ENCODE measurements around the gene UBAP2. TPM values are rescaled to one million over a fixed set of nuclear protein-coding genes. Genes with fewer than 3 reads are reported as not detected.
"Not testable (repeated sequence)": the region's sequence is repeated elsewhere in the genome, so short reads cannot be mapped to it uniquely, and the experiment has no call there.

UBAP2 gene
- total RNA-seq, 1 experiment from 2014 or later = 15.2 TPM

DNA sequence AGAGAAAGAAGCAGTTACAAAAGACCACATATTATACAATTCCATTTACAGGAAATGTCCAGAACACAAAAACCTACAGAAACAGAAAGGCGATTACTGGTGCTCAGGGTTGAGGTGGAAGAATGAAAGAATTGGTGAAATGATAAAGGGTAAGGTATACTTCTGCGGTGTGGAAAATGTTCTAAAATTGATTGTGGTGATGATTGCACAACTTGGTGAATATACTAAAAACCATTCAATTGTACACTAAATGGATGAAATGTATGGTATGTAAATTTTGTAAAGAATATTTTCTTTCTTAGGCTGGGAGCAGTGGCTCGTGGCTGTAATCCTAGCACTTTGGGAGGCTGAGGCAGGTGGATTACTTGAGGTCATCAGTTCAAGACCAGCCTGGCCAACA, 72.3 kb downstream of the UBAP2 start:
- DNase-seq (ENCODE audit: low read depth) = no peak

DNA sequence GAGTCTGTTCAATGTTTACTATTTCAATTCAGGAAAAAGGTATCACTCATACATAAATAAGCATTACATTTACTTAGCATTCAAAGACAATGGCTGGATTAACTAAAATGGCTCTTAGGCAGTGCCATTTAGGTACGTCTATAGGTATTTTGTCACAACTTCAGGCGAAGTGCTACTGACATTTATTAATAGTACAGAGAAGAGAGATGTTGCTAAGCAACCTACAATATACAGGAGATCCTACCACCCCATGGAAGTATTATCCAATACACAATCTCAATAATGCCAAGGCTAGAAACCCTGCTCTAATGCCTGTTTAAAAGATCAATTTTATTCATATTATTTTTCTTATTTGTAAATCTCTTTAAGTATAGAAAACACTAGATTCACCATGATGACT, 76.0 kb downstream of the UBAP2 start:
- no peak for DNase-seq (ENCODE audit: low read depth)

DNA sequence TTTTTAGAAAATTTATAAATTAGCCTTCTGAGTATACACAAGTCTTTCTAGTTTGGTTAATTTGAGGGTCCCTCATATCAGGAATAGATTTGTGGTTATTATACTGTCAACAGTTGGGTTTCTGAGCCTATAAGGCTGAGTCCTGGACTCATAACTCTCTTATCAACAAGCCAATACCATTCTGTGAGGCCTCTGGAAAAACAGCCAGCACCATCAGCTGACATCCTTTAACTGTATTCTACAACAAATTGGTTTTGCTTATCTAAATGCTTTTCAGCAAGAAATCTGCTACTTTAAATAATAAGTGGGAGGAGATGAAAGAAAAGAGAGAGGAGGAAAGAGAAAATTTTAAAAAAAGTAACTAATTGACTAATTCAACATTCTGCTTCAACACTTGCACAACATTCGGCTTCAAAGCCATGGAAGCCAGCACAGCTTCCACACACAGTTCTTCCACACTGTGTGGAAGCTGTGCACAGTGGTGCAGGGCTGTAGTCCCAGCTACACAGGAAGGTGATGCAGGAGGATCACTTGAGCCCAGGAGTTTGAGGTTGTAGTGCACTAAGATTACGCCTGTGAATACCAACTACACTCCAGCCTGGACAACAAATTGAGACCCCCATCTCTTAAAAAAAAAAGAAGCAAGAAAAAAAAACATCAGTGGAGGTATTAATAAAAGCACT, 84.5 kb downstream of the UBAP2 start:
- DNase-seq (ENCODE audit: low read depth) = no peak

DNA sequence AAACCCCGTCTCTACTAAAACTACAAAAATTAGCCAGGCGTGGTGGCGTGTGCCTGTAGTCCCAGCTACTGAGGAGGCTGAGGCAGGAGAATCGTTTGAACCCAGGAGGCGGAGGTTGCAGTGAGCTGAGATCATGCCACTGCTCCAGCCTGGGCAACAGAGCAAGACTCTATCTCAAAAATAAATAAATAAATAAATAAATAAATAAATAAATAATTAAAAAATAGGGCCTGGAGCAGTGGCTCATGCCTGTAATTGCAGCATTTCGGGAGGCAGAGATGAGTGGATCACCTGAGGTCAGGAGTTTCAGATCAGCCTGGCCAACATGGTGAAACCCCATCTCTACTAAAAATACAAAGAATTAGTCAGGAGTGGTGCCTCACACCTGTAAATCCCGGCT, 86.2 kb downstream of the UBAP2 start:
- DNase-seq (ENCODE audit: low read depth) = not testable (repeated sequence)

DNA sequence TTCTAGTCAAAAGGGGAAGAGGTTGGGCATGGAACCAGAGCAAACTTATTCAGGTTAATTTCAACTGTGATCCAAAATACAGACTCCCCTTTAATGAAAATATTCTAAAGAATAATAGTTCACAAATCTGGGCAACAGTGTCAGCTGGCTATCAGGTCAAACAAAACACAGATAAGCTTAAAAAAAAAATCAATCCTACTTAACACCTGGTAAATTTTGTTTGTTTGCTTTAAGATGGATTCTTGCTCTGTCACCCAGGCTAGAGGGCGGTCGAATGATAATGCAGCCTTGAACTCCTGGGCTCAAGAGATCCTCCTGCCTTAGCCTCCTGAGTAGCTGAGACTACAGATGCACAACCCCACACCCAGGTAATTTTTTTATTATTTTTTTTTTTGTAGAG, 89.0 kb downstream of the UBAP2 start:
- DNase-seq (ENCODE audit: low read depth) = no peak

DNA sequence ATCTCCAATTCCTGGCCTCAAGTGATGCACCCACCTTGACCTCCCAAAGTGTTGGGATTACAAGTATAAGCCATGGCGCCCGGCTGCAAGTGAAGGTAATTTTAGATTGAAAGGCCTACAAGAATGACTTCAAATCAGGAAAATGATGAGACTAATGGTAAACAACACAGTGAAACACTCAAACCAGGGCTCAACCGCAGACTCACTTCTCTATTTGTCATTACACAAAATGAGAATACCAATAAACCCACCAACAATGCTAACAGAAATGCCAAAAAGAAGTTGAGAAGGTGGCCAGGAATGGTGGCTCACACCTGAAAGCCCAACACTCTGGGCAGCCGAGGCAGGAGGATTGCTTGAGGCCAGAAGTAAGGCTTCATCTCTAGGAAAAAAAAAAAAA, 92.1 kb downstream of the UBAP2 start:
- DNase-seq (ENCODE audit: low read depth) = no peak

DNA sequence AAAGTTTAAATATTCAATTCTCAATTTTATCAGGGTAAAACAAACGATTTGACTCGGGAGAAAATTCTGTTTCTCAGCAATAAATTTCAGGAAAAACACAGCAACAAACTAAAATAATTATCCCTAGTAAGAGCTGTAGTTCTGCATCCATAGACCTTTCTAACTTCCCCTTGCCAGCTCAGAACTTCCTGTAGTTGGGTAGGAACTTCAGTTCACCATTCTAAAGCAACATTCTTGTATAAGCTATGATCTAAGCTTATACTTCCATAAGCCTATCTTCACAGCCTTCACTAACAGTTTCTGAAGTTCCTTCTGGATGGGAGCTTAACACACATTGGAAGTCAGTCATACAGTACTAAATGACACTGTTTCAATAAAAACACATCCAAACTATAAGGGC, 96.6 kb downstream of the UBAP2 start:
- DNase-seq (ENCODE audit: low read depth) = no peak

DNA sequence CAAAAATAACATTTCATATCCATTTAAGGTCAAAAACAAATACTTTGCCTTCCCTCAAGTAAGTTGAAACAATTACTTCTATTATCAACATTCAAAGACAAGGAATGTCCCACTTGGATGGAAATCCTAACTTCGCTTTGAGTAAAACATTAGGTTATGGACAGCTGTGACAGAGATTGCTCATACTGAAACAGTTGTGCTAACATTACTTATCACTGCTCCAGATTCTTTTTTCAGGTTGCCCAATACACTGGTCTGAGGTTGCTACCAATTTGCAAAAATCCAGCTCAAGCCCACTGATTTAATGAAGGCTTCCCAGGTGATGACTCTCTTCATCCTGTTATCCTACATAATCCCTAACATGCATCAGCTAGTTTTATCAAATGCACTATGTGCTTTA, 98.3 kb downstream of the UBAP2 start:
- DNase-seq (ENCODE audit: low read depth) = no peak

DNA sequence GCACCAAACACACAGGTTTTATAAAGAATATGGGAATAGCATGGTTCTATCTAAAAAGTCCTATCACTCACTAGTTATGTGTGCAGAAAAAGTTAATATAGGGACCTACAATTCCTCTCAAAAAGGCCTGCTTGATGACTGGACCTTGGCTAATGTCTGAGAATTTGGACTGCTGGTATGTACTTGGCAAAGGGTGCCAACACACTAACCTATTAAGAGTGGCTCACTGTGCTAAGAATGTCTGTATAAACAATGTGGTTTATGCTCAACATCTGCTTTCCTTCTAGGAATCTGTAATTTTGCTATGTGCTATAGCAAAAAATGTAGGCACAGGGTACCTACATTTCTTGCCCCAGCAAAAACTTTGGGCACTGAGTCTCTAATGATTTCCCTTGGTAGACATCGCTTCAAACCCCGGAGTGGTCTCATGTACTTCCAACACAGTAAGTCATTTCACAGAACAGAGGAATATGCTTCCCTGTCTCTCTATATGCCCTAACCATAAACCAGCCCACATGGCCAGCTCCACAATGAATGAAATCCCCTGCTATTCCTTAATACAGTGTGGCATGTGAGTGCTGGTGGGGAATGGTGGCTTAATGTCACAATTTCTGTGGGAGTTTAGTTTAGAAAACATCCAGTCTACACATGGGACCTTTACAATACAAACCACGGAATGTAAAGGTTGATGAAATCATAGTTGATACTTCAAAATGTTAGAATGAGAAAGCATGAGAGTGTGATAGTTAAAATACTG, 101.7 kb downstream of the UBAP2 start:
- peak; percentile 96 for DNase-seq (ENCODE audit: low read depth)

DNA sequence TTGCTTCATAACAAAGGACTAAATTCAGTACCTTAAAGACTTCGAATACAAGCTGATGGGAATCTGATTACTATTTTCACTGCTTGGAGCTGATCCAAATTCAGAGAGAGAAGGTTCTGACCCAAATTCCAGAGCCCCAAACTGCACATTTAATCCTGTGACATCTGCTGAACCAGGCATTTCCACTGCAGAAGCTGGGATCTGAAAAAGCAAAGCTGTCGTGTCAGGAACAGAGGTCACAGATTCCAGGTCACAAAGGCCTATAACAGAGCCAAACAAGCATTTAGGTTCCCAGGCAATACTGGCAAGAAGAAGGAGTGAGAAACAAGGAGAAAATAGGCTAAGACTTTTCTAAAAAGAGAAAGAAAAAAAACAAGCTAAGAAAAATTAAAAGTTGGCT, 105.3 kb downstream of the UBAP2 start:
- DNase-seq (ENCODE audit: low read depth) = no peak

DNA sequence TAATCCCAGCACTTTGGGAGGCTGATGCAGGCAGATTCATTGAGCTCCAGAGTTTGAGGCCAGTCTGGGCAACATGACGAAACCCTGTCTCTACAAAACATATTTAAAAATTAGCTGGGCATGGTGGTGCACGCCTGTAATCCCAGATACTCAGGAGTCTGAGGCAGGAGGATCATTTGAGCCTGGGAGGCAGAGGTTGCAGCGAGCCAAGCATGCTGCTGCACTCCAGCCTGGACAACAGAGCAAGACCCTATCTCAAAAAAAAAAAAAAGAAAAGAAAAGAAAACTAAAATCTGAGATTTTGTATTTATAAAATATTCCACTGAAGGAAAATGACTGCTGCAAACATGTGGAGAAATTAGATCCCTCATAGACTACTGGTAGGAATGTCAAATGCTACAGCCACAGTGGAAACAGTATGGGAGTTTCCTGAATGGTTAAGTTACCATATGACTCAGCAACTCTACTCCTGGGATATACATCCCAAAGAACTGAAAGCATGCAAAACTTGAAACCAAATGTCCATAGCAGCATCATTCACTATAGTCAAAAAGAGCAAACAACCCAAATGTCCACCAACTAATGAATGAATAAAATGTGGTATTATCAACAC, 106.1 kb downstream of the UBAP2 start:
- DNase-seq (ENCODE audit: low read depth) = peak; percentile 66

DNA sequence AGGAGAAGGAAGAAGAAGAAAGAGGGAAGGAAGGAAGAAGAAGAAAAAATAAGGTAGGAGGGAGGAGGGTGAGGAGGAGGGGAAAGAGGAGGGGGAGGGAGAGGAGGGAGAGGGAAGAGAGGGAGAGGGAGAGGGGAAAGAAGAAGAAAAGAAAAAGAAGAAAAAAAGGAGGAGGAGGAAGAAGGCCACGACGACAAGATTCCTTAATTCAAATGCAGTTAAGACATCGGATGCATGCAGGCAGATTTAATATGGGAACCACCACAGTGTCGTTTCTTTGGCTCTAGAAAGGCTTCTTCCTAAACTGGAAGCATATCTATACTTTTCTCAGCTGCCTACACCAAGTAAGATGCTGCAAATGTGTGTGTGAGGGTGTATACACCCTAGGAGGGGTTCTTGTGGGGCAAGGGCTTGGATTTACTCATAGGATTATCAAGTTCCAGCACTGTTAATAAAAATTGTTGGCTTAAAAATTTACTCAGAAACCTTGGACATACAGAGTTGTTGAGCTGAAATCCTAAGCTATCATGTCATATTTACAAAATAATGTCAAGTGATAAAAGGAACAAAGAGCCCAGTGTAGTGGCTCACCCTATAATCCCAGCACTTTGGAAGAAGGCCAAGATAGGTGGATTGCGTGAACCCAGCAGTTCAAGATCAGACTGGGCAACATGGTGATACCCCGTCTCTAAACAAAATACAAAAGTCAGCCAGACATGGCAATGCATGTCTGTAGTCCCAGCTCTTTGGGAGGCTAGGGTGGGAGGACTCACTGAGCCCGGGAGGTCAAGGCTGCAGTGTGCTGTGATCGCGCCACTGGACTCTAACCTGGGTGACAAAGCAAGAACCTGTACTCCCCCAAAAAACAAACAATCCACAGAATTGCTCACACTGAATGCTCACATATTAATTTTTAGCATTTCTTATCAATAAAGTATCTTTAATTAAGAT, 108.5 kb downstream of the UBAP2 start:
- DNase-seq (ENCODE audit: low read depth) = no peak

DNA sequence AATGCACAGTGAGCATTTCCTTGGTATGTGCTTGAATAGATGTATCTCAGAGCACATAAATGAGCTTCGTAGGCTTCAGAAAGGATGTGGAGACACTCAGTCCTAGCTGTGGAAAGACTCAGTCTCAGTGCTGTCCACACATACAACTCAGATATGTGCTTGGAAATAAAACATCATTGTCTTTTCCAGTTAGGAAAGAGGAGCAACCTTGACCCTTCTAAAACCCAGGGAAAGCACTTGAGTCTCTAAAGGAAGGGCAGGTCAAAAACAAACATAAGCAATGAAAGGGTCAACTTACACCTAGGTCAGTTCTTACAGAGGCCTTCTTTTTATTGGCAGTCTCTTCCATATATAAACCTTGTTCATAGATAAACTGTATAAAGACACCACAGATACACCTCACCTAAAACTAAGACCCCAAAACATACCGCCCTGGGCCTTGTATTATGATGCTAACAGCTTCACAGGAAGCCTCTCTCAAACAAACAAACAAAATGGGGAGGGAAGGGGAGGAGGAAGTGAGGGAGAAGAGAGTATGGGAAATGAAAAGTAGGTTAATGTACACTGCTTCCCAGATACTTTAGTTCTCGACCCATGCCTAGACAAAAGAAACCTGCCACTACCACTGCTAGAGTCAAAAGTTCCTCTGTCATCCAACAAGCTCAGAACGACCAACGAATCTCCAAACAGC, 114.4 kb downstream of the UBAP2 start:
- DNase-seq (ENCODE audit: low read depth) = no peak

DNA sequence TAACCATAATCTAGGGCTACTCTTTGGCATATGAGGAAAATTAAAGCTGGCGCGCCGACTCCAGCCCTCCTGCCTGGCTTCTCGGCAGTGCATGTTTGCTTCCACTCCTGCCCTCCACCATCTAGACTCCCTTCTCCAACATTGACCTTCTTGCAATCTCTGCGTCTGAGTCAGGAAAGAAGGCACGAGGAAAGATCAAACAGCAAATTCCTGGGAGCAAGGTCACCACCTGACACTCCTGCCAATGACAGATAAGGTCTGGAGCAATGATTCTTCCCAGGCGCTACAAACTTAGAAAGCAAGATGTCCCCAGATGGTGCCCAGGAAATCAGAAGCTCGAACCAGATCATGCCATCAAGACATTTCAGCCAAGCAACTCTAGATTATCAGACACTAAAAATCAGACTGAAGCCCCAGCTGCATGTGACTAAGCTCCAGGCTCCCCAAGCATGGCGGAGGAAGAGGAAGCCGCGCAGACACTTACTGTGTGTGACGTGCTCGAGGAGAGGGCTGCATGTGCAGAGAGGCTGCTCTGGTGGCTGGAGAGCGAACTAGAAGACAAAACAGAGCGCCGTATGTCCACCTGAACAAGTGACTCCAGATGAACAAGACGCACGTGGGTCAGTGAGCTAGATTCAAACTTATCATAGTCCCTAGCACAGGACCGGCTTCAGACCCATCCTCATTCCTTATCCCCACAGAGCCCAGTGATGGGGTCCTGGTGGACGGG, 116.4 kb downstream of the UBAP2 start:
- no peak for DNase-seq (ENCODE audit: low read depth)

DNA sequence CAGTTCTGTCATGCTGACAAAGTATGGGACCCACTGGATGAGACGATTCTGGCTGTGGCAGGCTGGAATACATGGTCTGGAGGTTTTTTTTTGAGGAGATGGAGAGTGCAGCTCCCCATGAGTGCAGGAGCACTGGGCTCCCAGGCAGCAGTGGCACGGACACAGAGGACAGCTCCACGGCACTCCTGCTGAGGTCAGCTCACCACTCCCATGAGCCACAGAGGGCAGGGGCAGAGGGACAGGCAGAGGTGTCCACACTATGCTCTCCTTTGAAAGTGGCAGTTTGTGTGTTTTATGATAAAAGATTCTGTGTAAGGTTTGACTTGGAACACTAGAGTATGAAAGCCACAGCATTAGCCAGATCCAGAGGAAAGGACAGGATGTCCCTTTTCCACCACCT, 117.4 kb downstream of the UBAP2 start:
- no peak for DNase-seq (ENCODE audit: low read depth)

DNA sequence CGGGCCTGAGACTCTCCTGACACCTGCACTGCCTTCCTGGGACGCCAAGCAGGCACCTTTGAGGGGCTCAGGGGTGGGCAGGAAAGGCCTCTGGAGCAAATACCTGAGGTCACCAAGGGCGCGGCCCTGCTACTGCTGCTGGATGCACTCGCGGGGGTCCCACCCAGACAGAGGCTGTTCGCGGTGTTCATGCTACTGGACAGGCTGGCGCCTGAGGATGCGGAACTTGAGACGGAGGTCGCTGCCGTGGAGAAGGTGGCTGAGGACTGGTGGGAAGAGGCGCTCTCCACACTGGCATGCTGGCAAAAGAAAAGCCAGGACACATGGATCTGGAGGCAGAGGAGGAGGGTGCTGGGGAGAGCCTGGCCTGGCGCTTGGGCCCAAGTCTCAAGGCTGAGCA, 121.0 kb downstream of the UBAP2 start:
- no peak for DNase-seq (ENCODE audit: low read depth)

DNA sequence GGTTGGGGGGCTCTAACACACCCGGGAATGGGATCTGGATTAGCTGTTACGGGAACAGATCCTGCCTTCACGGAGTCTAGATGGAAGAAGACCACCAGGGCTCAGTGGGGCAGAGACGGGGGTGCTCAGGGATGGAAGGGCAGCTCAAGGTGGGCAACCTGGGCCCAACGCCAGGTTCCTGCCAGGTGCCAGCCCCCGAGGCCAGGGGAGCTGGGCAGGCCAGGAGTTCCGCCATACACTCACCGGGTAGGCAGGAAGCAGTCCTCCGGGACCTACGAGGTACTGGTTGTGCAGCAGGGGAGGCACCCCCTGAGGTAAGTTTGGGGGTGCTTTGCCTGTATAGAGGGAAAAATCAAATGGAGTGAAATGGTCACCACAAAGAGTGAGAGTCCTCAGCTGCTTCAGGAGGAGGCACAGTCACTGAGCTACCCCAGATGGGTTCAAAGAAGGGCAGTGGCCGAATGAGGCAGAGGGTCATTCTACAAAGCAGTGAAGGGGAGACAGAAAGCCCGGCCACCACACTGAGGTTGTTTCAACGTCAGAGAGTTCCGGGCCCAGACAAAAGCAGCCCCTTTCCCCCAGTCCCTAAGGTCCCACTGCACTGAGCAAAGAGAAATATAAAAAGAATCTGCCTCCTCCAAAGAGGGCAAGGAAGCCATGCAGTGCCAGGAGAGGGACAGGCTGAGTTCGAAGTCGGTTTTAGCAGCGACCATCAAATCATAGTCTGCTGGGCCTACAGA, 121.8 kb downstream of the UBAP2 start:
- DNase-seq (ENCODE audit: low read depth) = no peak

DNA sequence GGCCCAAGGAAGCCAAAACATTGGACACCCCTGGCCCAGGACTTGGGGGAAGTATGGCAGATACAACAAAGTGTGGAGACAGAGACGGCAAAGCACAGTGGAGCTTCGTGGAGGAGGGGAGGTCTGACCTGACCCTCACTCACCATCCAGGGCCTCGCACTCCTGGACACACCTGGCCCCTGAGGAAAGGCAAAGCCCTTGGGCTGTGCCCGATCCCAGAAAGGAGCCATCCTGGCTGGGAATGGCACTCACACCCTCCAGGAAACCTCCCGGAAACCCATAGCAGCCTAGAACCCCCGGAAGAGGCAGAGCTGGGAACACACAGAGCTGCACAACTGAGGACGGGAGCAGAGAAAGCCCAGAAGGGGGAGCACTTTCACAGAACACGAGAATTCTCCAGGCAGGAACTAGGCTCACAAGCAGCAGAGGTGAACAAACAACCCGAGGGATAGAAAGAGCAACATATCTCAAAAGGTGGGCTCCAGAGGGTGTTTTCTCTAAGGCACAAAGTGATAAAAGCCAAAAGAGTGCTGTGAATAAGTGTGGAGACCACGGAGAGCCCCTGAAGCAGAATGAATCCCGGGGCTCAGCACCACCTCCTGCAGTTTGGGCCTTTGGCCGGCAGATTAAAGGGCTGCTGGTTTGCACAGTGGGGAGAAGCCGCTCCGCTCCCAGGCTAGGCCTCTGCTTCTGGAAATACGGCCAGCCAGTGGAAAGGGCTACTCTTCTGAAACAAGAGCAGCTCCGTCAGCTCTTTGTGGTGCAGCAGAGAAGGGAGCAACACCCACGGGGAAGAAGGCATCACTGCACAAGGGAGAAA, 123.5 kb downstream of the UBAP2 start:
- peak; percentile 60 for DNase-seq (ENCODE audit: low read depth)
